NCI-H1105 treated with DMSO at 0.1 percent for 48 hours (cell line): ENCODE data around the gene CHAMP1.
"Not testable (repeated sequence)": the region's sequence is repeated elsewhere in the genome, so short reads cannot be mapped to it uniquely, and the experiment has no call there.

Experiments used
- DNase-seq: peaks from one replicate; lab custom pipeline; 2025; lab: John Stamatoyannopoulos, UW

Gene CHAMP1

GRCh38 chr13:114299604-114300305 is 14.5 kb upstream of the CHAMP1 start:
- DNase-seq = no peak

GRCh38 chr13:114303700-114304327 is 10.5 kb upstream of the CHAMP1 start:
- DNase-seq = no peak

GRCh38 chr13:114304346-114305034 is 9.8 kb upstream of the CHAMP1 start:
- DNase-seq = no peak

- DNase-seq = no peak
Observed at GRCh38 chr13:114309086-114309485, 5.2 kb upstream of the CHAMP1 start.

- DNase-seq = no peak
Observed at GRCh38 chr13:114309806-114310410, 4.4 kb upstream of the CHAMP1 start.

GRCh38 chr13:114310956-114311355 is 3.3 kb upstream of the CHAMP1 start:
- DNase-seq = no peak

- DNase-seq = no peak
Observed at GRCh38 chr13:114311387-114311786, 2.9 kb upstream of the CHAMP1 start.

GRCh38 chr13:114311908-114312307 is 2.4 kb upstream of the CHAMP1 start:
- no peak for DNase-seq

- DNase-seq = no peak
Observed at GRCh38 chr13:114313061-114313860, 1.0 kb upstream of the CHAMP1 start.

GRCh38 chr13:114315074-114315785 is 927 bp downstream of the CHAMP1 start:
- DNase-seq = no peak

- no peak for DNase-seq
Observed at GRCh38 chr13:114318624-114319023, 4.3 kb downstream of the CHAMP1 start.

GRCh38 chr13:114319441-114319913 is 5.2 kb downstream of the CHAMP1 start:
- no peak for DNase-seq

GRCh38 chr13:114320065-114320464 is 5.8 kb downstream of the CHAMP1 start:
- DNase-seq = no peak

GRCh38 chr13:114321256-114321655 is 7.0 kb downstream of the CHAMP1 start:
- no peak for DNase-seq

- no peak for DNase-seq
Observed at GRCh38 chr13:114323349-114323748, 9.0 kb downstream of the CHAMP1 start.

GRCh38 chr13:114324334-114324733 is 10.0 kb downstream of the CHAMP1 start:
- DNase-seq = no peak

GRCh38 chr13:114325729-114326128 is 11.4 kb downstream of the CHAMP1 start:
- no peak for DNase-seq

GRCh38 chr13:114328034-114328433 is 13.7 kb downstream of the CHAMP1 start:
- DNase-seq = no peak

- no peak for DNase-seq
Observed at GRCh38 chr13:114328595-114328994, 14.3 kb downstream of the CHAMP1 start.

- DNase-seq = no peak
Observed at GRCh38 chr13:114330086-114330485, 15.8 kb downstream of the CHAMP1 start.

GRCh38 chr13:114333881-114334280 is 19.6 kb downstream of the CHAMP1 start:
- not testable (repeated sequence) for DNase-seq
